HFFc6 (cell line): ENCODE data around the gene NAALADL2. TPM values are rescaled to one million over a fixed set of nuclear protein-coding genes. Genes with fewer than 3 reads are reported as not detected.
A peak's percentile ranks its signal among the peaks of the same experiment; 100 is the strongest.

Experiments
- DNase-seq: peaks from one replicate; pipeline ENCODE4 v3.0.0-alpha.2; 2018
- H3K27ac Mint-ChIP-seq: 2 replicates; pipeline ENCODE4 v1.8.0; 2020; ENCODE audit warnings: mild to moderate bottlenecking, mixed read lengths
- H3K27me3 Mint-ChIP-seq: 2 replicates; pipeline ENCODE4 v1.8.0; 2021; ENCODE audit warnings: mild to moderate bottlenecking, moderate library complexity, mixed read lengths; ENCODE audit not compliant: insufficient read depth
- H3K36me3 Mint-ChIP-seq: 2 replicates; pipeline ENCODE4 v1.8.0; 2021; ENCODE audit warnings: low read depth, mixed read lengths
- H3K4me1 Mint-ChIP-seq: 2 replicates; pipeline ENCODE4 v1.8.0; 2020; ENCODE audit warnings: low read depth, mixed read lengths
- H3K4me3 Mint-ChIP-seq: 2 replicates; pipeline ENCODE4 v1.8.0; 2020; ENCODE audit warnings: mild to moderate bottlenecking, moderate library complexity, mixed read lengths
- H3K9me3 Mint-ChIP-seq: 2 replicates; pipeline ENCODE4 v1.8.0; 2020; ENCODE audit warnings: mild to moderate bottlenecking, mixed read lengths
- microRNA-seq: library from miRNA; unstranded; fragments of <30 nt; microRNA quantifications from one replicate; pipeline ENCODE4, GENCODE V29; 2019
- total RNA-seq, 6 experiments: library from RNA; stranded (reverse); fragmentation: NEBNext Ultra II Directional; extraction: Animal tissue kit (Norgen Biotek cat#: 25700); gene quantifications; 2 replicates in 1 of 6; 3 replicates in 5 of 6; pipeline ENCODE4 v1.2.3, GENCODE V29; 2021
- TF ChIP-seq, protein P1 (sequence below): fragments of 200-600 bp; sonication (generic); IDR thresholded peaks from 2 replicates; pipeline ENCODE4 v1.5.0; 2021; ENCODE audit warnings: antibody characterized with exemption, mild to moderate bottlenecking

The NAALADL2 gene
- total RNA-seq, 6 experiments from 2014 or later = 12.0 to 15.2 (median 12.3) TPM

DNA sequence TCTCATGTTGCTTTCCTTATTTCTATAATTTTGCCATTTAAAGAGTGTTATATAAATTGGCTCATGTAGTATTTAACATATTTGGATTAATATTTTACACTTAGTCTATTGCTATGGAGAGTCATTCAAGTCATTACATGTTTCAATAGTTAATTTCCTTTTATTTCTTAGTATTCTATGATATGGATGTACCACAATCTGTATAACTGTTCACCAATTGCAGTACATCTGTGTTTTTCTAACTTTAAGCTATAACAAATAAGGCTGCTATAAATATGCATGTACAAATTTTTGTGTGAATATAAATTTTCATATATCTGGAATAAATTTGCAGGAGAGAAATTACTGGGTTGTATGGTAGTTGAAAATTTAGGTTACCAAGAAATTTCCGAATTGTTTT, 993.4 kb downstream of the NAALADL2 start:
- TF ChIP-seq, protein P1, sequence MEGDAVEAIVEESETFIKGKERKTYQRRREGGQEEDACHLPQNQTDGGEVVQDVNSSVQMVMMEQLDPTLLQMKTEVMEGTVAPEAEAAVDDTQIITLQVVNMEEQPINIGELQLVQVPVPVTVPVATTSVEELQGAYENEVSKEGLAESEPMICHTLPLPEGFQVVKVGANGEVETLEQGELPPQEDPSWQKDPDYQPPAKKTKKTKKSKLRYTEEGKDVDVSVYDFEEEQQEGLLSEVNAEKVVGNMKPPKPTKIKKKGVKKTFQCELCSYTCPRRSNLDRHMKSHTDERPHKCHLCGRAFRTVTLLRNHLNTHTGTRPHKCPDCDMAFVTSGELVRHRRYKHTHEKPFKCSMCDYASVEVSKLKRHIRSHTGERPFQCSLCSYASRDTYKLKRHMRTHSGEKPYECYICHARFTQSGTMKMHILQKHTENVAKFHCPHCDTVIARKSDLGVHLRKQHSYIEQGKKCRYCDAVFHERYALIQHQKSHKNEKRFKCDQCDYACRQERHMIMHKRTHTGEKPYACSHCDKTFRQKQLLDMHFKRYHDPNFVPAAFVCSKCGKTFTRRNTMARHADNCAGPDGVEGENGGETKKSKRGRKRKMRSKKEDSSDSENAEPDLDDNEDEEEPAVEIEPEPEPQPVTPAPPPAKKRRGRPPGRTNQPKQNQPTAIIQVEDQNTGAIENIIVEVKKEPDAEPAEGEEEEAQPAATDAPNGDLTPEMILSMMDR = no peak
- no peak for DNase-seq
- Mint-ChIP-seq H3K36me3 (no peaks in the 10 kb centered on the region), H3K4me3 (no peak overlapping the region), H3K4me1 (peaks cover 4% of the 10 kb centered on the region), H3K9me3 (no peaks in the 10 kb centered on the region), H3K27ac (no peak overlapping the region), H3K27me3 (no peaks in the 10 kb centered on the region)

DNA sequence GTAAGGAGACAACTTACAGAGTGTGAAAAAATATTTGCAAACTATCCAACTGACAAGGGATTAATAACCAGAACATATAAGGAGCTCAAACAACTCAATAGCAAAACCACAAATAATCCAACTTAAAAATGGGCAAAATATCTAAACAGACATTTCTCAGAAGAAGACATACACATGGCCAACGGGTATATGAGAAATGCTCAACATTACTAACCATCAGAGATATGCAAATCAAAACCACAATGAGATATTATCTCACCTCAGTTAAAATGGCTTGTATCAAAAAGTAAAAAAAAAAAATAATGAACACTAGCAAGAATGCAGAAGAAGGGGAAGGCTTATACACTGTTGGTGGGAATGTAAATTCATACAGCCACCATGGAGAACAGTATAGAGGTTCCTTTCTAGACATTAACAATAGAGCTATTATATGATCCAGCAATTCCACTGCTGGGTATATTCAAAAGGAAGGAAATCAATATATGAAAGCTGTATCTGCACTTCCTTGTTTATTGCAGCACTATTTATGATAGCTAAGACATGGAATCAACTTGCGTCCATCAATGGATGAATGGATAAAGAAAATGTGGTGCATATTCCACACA, 998.6 kb downstream of the NAALADL2 start:
- Mint-ChIP-seq H3K9me3 (no peaks in the 10 kb centered on the region), H3K4me3 (no peak overlapping the region), H3K27ac (no peak overlapping the region), H3K36me3 (no peaks in the 10 kb centered on the region), H3K4me1 (peaks cover 7% of the 10 kb centered on the region), H3K27me3 (no peaks in the 10 kb centered on the region)
- TF ChIP-seq, protein P1 = no peak
- DNase-seq = peak; percentile 12

Small RNAs within 50 kb of the gene (microRNA-seq; reads per million reads assigned to microRNA genes)
- not detected for gene MIR4789
